T-cell (primary cell): ENCODE results near the gene CACNA1G. TPM values are rescaled to one million over a fixed set of nuclear protein-coding genes. Genes with fewer than 3 reads are reported as not detected.

ENCODE experiments used
- ATAC-seq, 4 experiments: fragments of 200-7000 bp in 3 of 4; fragments of 150-1000 bp in 1 of 4; cut with Tn5 transposase; replicated peaks in 1 of 4; 1 replicate in 3 of 4; 2 replicates in 1 of 4; pipeline ENCODE4 v1.10.0; 2021; ENCODE audit warnings: moderate library complexity in 3 of 4, mild to moderate bottlenecking in 2 of 4, moderate number of reproducible peaks in 1 of 4
- CTCF ChIA-PET, 2 donors: fragments of 300-600 bp; sonication (Branson Sonifier 250); formaldehyde crosslinking; loops; one replicate each; lab custom pipeline; 2022; ENCODE audit warnings: antibody characterized with exemption in 2 of 2; lab: Charles Lee
- POLR2A ChIA-PET, 2 donors: fragments of 300-600 bp; sonication (Branson Sonifier 250); formaldehyde crosslinking; loops; one replicate each; lab custom pipeline; 2022; ENCODE audit warnings: antibody characterized with exemption in 2 of 2; lab: Charles Lee
- DNase-seq, 35 experiments: peaks; one replicate each; pipeline versions ENCODE4 v3.0.0 to v3.0.0-alpha.2; 2013 to 2023
- H3K27ac ChIP-seq: one replicate; pipeline ENCODE4 v1.5.1; 2013; ENCODE audit warnings: low read length
- H3K27me3 ChIP-seq, 2 experiments: replicated peaks in 1 of 2; 1 replicate in 1 of 2; 2 replicates in 1 of 2; pipeline versions ENCODE4 v1.6.1 to v1.7.0; 2013; ENCODE audit warnings: low read length in 1 of 2, mixed read lengths in 1 of 2; ENCODE audit not compliant: control insufficient read depth in 2 of 2, insufficient read depth in 2 of 2; ENCODE audit errors: extremely low read depth in 1 of 2
- H3K36me3 ChIP-seq, 2 donors: 1 replicate in 1 of 2; 2 replicates in 1 of 2; pipeline versions ENCODE4 v1.6.1 to v1.7.0; 2013; ENCODE audit warnings: low read length in 1 of 2; ENCODE audit not compliant: control insufficient read depth in 2 of 2, insufficient read depth in 1 of 2; ENCODE audit errors: extremely low read depth in 1 of 2
- H3K4me1 ChIP-seq, 2 experiments: 1 replicate in 1 of 2; 2 replicates in 1 of 2; pipeline versions ENCODE4 v1.6.1 to v1.7.0; 2013; ENCODE audit warnings: low read length in 2 of 2, mixed read lengths in 1 of 2; ENCODE audit not compliant: insufficient read depth in 2 of 2, control insufficient read depth in 1 of 2; ENCODE audit errors: extremely low read depth in 1 of 2
- H3K4me3 ChIP-seq, 2 donors: 1 replicate in 1 of 2; 2 replicates in 1 of 2; pipeline versions ENCODE4 v1.5.1 to v1.7.0; 2013; ENCODE audit warnings: mild to moderate bottlenecking in 2 of 2, low read length in 1 of 2, moderate library complexity in 1 of 2; ENCODE audit not compliant: control insufficient read depth in 1 of 2; ENCODE audit errors: extremely low read depth in 1 of 2
- H3K9me3 ChIP-seq: 2 replicates; pipeline ENCODE4 v1.7.0; 2013
- H3K27ac Mint-ChIP-seq, 2 donors: one replicate each; pipeline ENCODE4 v1.8.0; 2020 to 2021; ENCODE audit warnings: mild to moderate bottlenecking in 2 of 2, mixed read lengths in 2 of 2
- H3K27me3 Mint-ChIP-seq, 2 donors: one replicate each; pipeline ENCODE4 v1.8.0; 2021 to 2022; ENCODE audit warnings: mixed read lengths in 2 of 2
- H3K36me3 Mint-ChIP-seq: one replicate; pipeline ENCODE4 v1.8.0; 2021; ENCODE audit warnings: mixed read lengths
- H3K4me1 Mint-ChIP-seq, 3 donors: one replicate each; pipeline ENCODE4 v1.8.0; 2020 to 2022; ENCODE audit warnings: mixed read lengths in 3 of 3, mild to moderate bottlenecking in 1 of 3
- H3K4me3 Mint-ChIP-seq, 3 donors: one replicate each; pipeline ENCODE4 v1.8.0; 2020 to 2022; ENCODE audit warnings: mild to moderate bottlenecking in 3 of 3, mixed read lengths in 3 of 3, moderate library complexity in 3 of 3
- H3K9me3 Mint-ChIP-seq, 3 donors: one replicate each; pipeline ENCODE4 v1.8.0; 2020 to 2022; ENCODE audit warnings: mixed read lengths in 3 of 3
- WGBS: methylation state at CpG from one replicate; pipeline ENCODE4 v1.1.5; 2013; ENCODE audit warnings: missing lambda C conversion rate; ENCODE audit not compliant: insufficient coverage; 5-methylcytosine and 5-hydroxymethylcytosine counted together
- total RNA-seq, 35 experiments: library from RNA in 6 of 35; stranded (reverse) in 6 of 35; fragments of 120-200 nt in 1 of 35; gene quantifications; one replicate each; pipeline versions ENCODE4 v1.2.1 to v1.2.4 and lab custom pipeline; 2013 to 2026

Gene CACNA1G
- total RNA-seq, 5 donors from 2014 or later (not counting 1 experiment from before 2014, with no cell fraction given): not detected

- ATAC-seq (no peak), DNase-seq (no peak)
- H3K27me3 ChIP-seq: peaks cover 2 to 92% of the 10 kb centered on the region in 2 experiments
- CTCF ChIA-PET: interaction anchor here (0.6 to 0.7 kb wide), 2 partner anchors 156 to 230 kb away, joined by 3 read pairs; partner anchors contain the start of gene LRRC59 (in 1 of the 2)
- H3K4me3 ChIP-seq: no peak overlapping the region
- Mint-ChIP-seq H3K9me3 (no peaks in the 10 kb centered on the region), H3K4me3 (no peak overlapping the region), H3K4me1 (peaks cover 0 to 3% (median 2%) of the 10 kb centered on the region in 3 donors), H3K27ac (no peak overlapping the region), H3K27me3 (peaks cover 44 to 67% of the 10 kb centered on the region in 2 donors), H3K36me3 (no peaks in the 10 kb centered on the region)
- H3K4me1 ChIP-seq: peaks cover 0 to 6% of the 10 kb centered on the region in 2 experiments
- no peaks in the 10 kb centered on the region for H3K36me3 ChIP-seq
- 77% methylated on average over 6 of the region's 17 CpGs for WGBS
- POLR2A ChIA-PET: interaction anchor here in 1 of 2 donors (0.5 kb wide), 1 partner anchor 553 kb away, joined by 6 read pairs; no protein-coding TSS in a partner anchor
- H3K27ac ChIP-seq: no peak overlapping the region
- no peaks in the 10 kb centered on the region for H3K9me3 ChIP-seq
Observed at GRCh38 chr17:50627036-50627781, 66.7 kb downstream of the CACNA1G start.

DNA sequence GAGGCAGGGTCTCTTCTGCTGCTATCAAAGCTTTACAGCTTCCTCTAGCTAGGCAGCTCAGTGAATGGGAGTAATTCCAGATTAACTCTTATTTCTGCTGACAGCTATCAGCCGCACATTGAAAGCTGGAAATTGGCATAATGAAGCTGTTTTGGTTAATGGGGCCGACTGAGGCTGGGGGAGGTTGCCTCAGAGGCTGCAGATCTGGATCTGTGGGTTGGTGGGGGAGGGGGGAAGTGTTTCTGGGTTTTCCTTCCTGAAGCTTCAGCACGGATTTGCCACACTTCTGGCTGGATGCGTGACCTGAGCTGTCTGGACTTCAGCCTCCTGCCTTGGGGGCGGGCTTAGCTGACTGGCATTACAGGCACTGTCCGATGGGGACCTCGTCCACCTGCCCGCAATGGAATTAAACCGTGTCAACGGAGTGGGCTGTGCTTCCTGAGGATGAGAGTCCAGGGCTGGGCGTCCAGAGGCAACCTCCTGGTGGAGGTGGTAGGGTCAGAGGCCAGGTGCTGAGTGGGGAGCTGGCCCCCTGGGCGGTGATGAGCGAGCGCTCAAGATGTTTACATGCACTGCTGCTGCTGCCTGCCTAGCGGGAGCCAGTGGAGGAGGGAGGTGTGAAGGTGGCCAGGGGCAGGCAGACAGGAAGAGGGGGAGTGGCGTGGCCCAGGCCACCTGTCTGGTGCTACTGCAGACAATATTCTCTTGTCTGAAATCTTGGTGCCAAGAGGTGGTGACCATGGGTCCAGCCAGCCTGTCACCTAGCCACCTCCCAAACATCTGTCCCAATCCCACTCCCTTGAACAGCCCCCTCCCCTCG, 67.5 kb downstream of the CACNA1G start:
- DNase-seq (no peak), ATAC-seq (no peak)
- Mint-ChIP-seq H3K27ac (no peak overlapping the region), H3K4me3 (no peak overlapping the region), H3K36me3 (no peaks in the 10 kb centered on the region), H3K27me3 (peaks cover 50 to 75% of the 10 kb centered on the region in 2 donors), H3K4me1 (peaks cover 0 to 3% (median 2%) of the 10 kb centered on the region in 3 donors), H3K9me3 (no peaks in the 10 kb centered on the region)
- WGBS: 15% methylated on average over 14 of the region's 17 CpGs
- no peaks in the 10 kb centered on the region for H3K9me3 ChIP-seq
- CTCF ChIA-PET: interaction anchor here (0.6 to 0.7 kb wide), 3 partner anchors 155 to 268 kb away, joined by 3 to 8 read pairs (median 3); partner anchors contain the start of gene LRRC59 (in 1 of the 2)
- peaks cover 0 to 6% of the 10 kb centered on the region in 2 experiments for H3K4me1 ChIP-seq
- H3K27ac ChIP-seq: no peak overlapping the region
- H3K36me3 ChIP-seq: no peaks in the 10 kb centered on the region
- POLR2A ChIA-PET: no interaction called here
- H3K27me3 ChIP-seq: peaks cover 7 to 92% of the 10 kb centered on the region in 2 experiments
- no peak overlapping the region for H3K4me3 ChIP-seq

- 100% methylated on average over 1 of the region's 6 CpGs for WGBS
- Histone ChIP-seq H3K27me3 (peaks cover 9 to 92% of the 10 kb centered on the region in 2 experiments), H3K27ac (no peak overlapping the region), H3K36me3 (no peaks in the 10 kb centered on the region), H3K4me1 (peaks cover 0 to 10% of the 10 kb centered on the region in 2 experiments), H3K4me3 (no peak overlapping the region), H3K9me3 (no peaks in the 10 kb centered on the region)
- no peaks in the 10 kb centered on the region for H3K9me3 Mint-ChIP-seq
- DNase-seq: no peak
- no peak overlapping the region for H3K27ac Mint-ChIP-seq
- CTCF ChIA-PET: interaction anchor here (1.0 to 1.1 kb wide), 2 partner anchors 13 to 67 kb away, joined by 3 read pairs; no protein-coding TSS in a partner anchor
- no peak for ATAC-seq
- peaks cover 0 to 10% (median 6%) of the 10 kb centered on the region in 3 donors for H3K4me1 Mint-ChIP-seq
- H3K36me3 Mint-ChIP-seq: no peaks in the 10 kb centered on the region
- POLR2A ChIA-PET: no interaction called here
- H3K27me3 Mint-ChIP-seq: peaks cover 59 to 85% of the 10 kb centered on the region in 2 donors
- H3K4me3 Mint-ChIP-seq: no peak overlapping the region
Observed at GRCh38 chr17:50629902-50630301, 69.4 kb downstream of the CACNA1G start.

GRCh38 chr17:50630524-50631194, 70.1 kb downstream of the CACNA1G start:
- ATAC-seq: peak; percentile 58 to 81 (median 75)
- Histone ChIP-seq H3K27ac (no peak overlapping the region), H3K4me3 (no peak overlapping the region), H3K4me1 (peaks cover 0 to 15% of the 10 kb centered on the region in 2 experiments), H3K27me3 (peaks cover 9 to 93% of the 10 kb centered on the region in 2 experiments), H3K36me3 (no peaks in the 10 kb centered on the region), H3K9me3 (no peaks in the 10 kb centered on the region)
- peaks cover 0 to 10% (median 9%) of the 10 kb centered on the region in 3 donors for H3K4me1 Mint-ChIP-seq
- DNase-seq: peak in 33 of 35 experiments; percentile 12 to 70 (median 47)
- H3K4me3 Mint-ChIP-seq: no peak overlapping the region
- ChIA-PET CTCF (interaction anchor here (0.6 to 1.1 kb wide), 3 partner anchors 14 to 137 kb away, joined by 3 to 4 read pairs (median 3); no protein-coding TSS in a partner anchor), POLR2A (no interaction called here)
- H3K9me3 Mint-ChIP-seq: no peaks in the 10 kb centered on the region
- WGBS: 58% methylated on average over 5 of the region's 7 CpGs
- H3K27me3 Mint-ChIP-seq: peaks cover 57 to 80% of the 10 kb centered on the region in 2 donors
- H3K27ac Mint-ChIP-seq: peak overlapping the region in 1 of 2 donors; percentile 58
- H3K36me3 Mint-ChIP-seq: no peaks in the 10 kb centered on the region

DNA sequence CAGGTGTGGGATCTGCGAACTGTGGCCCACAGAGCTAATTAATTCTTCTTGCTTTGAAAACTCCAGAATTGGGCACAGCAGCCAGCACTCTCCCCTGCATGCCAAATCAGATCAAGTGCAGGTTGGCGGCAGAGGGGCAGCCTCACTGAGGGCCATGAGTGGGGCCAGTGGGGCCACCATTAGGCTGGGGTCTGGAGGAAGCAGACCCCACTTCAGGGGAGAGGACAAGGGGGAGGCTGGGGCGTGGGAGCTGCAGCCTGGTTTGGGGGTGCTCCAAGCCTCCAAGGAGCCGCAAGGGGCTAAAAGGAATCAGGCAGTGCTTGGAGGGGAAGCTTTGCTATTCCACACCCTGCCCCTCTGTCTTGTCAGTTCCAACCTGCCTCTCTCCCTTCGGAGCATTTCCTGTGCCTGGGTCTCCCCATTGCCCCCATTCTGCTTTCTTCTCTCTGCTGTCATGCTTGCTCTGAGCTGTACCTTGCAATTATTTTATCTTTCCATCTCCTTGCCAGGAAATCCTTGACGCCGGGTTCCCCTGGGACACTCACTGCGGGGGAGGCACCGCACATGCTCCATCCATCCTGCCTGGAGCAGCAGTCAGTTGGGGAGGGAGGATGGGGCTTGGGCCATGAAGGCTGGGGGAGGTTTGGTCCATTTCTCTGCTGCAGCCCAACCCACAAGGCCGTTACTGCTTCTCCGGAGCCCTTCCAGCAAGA, 70.8 kb downstream of the CACNA1G start:
- ATAC-seq: no peak
- no peaks in the 10 kb centered on the region for H3K36me3 ChIP-seq
- H3K27ac ChIP-seq: no peak overlapping the region
- no peak overlapping the region for H3K27ac Mint-ChIP-seq
- H3K9me3 ChIP-seq: no peaks in the 10 kb centered on the region
- ChIA-PET CTCF (interaction anchor here in 1 of 2 donors (0.6 kb wide), 1 partner anchor 137 kb away, joined by 4 read pairs; no protein-coding TSS in a partner anchor), POLR2A (no interaction called here)
- peaks cover 0 to 10% (median 9%) of the 10 kb centered on the region in 3 donors for H3K4me1 Mint-ChIP-seq
- no peak for DNase-seq
- H3K27me3 ChIP-seq: peaks cover 9 to 91% of the 10 kb centered on the region in 2 experiments
- H3K4me3 ChIP-seq: no peak overlapping the region
- 57% methylated on average over 5 of the region's 11 CpGs for WGBS
- peaks cover 0 to 10% of the 10 kb centered on the region in 2 experiments for H3K4me1 ChIP-seq
- no peaks in the 10 kb centered on the region for H3K36me3 Mint-ChIP-seq
- no peaks in the 10 kb centered on the region for H3K9me3 Mint-ChIP-seq
- peaks cover 62 to 80% of the 10 kb centered on the region in 2 donors for H3K27me3 Mint-ChIP-seq
- H3K4me3 Mint-ChIP-seq: no peak overlapping the region
